SJSA1 (cell line): ENCODE measurements around the gene PPP6R3. TPM values are rescaled to one million over a fixed set of nuclear protein-coding genes. Genes with fewer than 3 reads are reported as not detected.
"Not testable (repeated sequence)": the region's sequence is repeated elsewhere in the genome, so short reads cannot be mapped to it uniquely, and the experiment has no call there.

Experiments
- DNase-seq, 2 experiments: peaks; one replicate each; pipeline ENCODE4 v3.0.0-alpha.2; 2015 to 2020; ENCODE audit warnings: low spot score in 2 of 2, low read depth in 1 of 2
- H3K27ac ChIP-seq: fragments of 250-450 bp; sonication (Bioruptor Pico); 2 replicates; pipeline ENCODE4 v1.5.1; 2020; ENCODE audit warnings: mild to moderate bottlenecking, moderate library complexity
- H3K27me3 ChIP-seq: fragments of 250-450 bp; sonication (Bioruptor Pico); replicated peaks from 2 replicates; pipeline ENCODE4 v1.5.1; 2020; ENCODE audit warnings: mild to moderate bottlenecking, moderate library complexity
- H3K36me3 ChIP-seq: fragments of 250-450 bp; sonication (Bioruptor Pico); 2 replicates; pipeline ENCODE4 v1.5.1; 2020; ENCODE audit warnings: mild to moderate bottlenecking
- H3K4me1 ChIP-seq: fragments of 250-450 bp; sonication (Bioruptor Pico); replicated peaks from 2 replicates; pipeline ENCODE4 v1.6.1; 2021; ENCODE audit warnings: mild to moderate bottlenecking
- H3K4me3 ChIP-seq: fragments of 250-450 bp; sonication (Bioruptor Pico); 2 replicates; pipeline ENCODE4 v1.5.1; 2020; ENCODE audit warnings: mild to moderate bottlenecking
- H3K9me3 ChIP-seq: fragments of 250-450 bp; sonication (Bioruptor Pico); replicated peaks from 2 replicates; pipeline ENCODE4 v1.5.1; 2020; ENCODE audit warnings: mild to moderate bottlenecking
- total RNA-seq: library from RNA; depleted of rRNA; stranded (reverse); fragments of >200 nt; shearing (Covaris generic); gene quantifications from 2 replicates; pipeline ENCODE4 v1.2.3, GENCODE V29; 2014

PPP6R3 gene
- total RNA-seq, 1 experiment from 2014 or later, result 279 TPM

DNA sequence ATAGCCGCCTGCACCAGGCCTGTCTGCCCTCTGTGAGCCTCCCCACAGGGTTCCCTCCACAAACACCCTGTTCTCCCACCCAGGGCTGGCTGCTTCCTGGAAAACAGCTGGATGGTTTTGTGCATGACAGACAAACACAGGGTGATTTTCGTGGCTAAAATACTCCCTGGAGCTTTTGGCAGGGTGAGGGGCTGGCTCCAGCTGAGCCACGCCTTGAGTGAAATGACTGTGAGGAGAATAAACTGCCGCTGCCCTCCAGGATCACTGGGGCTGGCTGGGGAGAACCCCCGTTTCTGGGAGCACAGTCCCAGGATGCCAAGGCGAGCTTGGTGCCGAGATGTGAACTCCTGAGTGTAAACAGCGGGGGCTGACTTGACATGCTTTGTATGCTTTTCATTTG lies 20.3 kb upstream of the PPP6R3 start:
- peaks cover 52% of the 10 kb centered on the region for H3K36me3 ChIP-seq
- peaks cover 4% of the 10 kb centered on the region; the same call in 1 of the 2 replicates for H3K9me3 ChIP-seq
- H3K27ac ChIP-seq, result no peak overlapping the region
- H3K4me1 ChIP-seq, result peaks cover 32% of the 10 kb centered on the region
- H3K27me3 ChIP-seq, result no peaks in the 10 kb centered on the region
- DNase-seq, result no peak
- no peak overlapping the region for H3K4me3 ChIP-seq

DNA sequence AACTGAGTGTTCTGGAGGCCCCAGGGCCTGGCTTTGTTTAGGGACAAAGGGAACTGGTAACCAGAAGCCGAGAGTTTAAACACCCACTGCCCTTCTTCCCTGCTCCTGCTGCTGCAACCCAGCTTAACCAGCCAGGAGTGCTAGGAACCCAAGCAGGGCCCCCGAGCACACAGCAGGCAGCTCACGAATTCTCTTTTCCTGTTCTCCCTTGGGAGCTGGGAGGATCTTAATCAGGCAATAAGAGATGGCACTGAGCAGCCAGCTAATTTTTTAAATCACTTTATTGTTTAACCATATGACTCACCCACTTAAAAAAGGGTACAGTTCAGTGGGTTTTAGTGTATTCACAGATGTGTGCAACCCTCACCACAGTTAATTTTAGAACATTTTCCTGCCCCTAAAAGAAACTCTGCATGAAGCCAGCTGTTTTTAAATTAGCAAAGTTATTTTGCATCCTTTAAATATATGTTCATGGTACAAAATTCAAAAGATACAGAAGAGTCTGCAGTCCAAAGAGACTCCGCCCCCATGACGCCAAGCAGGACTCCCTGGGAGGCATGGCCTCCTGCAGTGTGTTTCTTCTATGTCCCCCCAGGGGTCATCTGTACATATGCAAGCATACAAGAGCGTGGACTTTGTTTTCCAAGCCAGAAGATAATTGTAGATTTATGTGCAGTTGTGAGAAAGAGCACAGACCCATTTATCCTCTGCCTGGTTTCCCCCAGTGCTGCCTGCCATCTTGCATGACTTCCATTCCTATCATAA lies 18.9 kb upstream of the PPP6R3 start:
- H3K4me3 ChIP-seq, result no peak overlapping the region
- DNase-seq, result peak; percentile 50 to 64

DNA sequence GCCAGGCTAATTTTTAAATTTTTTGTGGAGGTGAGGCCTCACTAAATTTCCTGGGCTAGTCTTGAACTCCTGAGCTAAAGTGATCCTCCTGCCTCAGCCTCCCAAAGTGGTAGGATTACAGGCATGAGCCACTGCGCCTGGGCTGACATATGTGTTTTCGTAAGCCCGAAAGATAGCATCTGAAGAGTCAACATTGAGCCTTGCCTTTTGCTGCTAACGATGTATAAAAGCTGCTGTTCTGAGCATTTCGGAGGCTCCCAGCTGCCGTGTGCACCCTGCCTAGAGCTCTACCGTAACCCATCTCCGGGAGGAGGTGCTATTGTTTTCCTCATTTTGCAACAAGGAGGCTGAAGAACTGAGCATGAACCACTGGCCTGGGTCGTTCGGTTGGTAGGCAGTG lies 18.1 kb upstream of the PPP6R3 start:
- Histone ChIP-seq H3K27me3 (no peaks in the 10 kb centered on the region), H3K4me1 (peaks cover 26% of the 10 kb centered on the region), H3K4me3 (no peak overlapping the region), H3K36me3 (peaks cover 44% of the 10 kb centered on the region), H3K9me3 (peaks cover 4% of the 10 kb centered on the region; the same call in 1 of the 2 replicates), H3K27ac (no peak overlapping the region)
- no peak for DNase-seq

More for the DNA sequence above, 18.9 kb upstream of the PPP6R3 start:
- Histone ChIP-seq H3K36me3 (peaks cover 44% of the 10 kb centered on the region), H3K9me3 (peaks cover 4% of the 10 kb centered on the region; the same call in 1 of the 2 replicates), H3K27me3 (no peaks in the 10 kb centered on the region), H3K4me1 (peaks cover 31% of the 10 kb centered on the region), H3K27ac (no peak overlapping the region)

DNA sequence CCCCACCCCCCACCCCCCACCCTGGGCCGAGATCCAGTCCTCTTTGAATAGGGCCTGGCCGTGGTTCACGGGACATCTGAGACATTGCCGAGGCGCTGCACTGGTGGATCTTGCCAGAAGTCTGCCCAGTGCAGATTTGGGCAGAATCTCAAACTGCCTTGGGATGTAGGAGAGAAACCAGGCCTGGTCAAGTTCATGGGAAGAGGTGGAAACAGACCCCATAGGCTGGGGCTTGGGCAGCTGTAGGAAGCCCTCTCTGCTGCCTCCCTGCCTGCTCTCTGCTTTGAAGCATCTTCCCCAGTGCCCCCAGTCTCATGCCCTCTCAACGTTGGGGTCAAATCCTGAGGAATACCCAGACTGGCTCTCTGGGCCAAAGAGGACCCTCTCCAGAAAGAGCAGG lies 16.0 kb upstream of the PPP6R3 start:
- DNase-seq, result no peak
- Histone ChIP-seq H3K27ac (no peak overlapping the region), H3K4me1 (peaks cover 24% of the 10 kb centered on the region), H3K9me3 (no peaks in the 10 kb centered on the region), H3K36me3 (peaks cover 36% of the 10 kb centered on the region), H3K27me3 (no peaks in the 10 kb centered on the region), H3K4me3 (no peak overlapping the region)

DNA sequence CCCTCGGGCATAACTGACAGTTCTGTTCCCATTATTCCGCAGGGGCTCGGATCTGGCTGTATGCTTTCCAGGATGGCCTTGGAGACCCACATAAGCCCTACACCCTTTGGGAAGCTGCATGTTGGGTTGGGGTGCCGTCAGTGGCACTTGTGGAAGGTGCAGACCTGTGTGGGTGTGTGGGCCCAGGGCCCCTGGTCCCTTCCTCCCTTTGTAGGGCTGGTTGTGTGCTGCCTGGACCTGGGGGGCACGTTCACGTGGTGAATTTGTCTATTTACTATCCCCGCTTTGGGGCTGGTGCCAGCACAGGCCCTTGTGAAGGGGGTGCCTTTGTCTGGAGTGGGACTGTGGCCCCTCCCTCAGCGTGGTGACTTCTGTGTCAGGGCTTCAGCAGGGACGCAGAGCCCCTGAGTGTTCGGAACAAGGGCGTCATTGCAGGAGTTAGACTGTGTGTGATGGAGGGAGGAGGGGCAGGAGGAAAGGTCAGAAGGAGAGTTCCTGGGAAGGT lies 15.0 kb upstream of the PPP6R3 start:
- Histone ChIP-seq H3K36me3 (peaks cover 30% of the 10 kb centered on the region), H3K27me3 (no peaks in the 10 kb centered on the region), H3K9me3 (no peaks in the 10 kb centered on the region), H3K27ac (no peak overlapping the region), H3K4me1 (peaks cover 24% of the 10 kb centered on the region), H3K4me3 (no peak overlapping the region)
- no peak for DNase-seq

DNA sequence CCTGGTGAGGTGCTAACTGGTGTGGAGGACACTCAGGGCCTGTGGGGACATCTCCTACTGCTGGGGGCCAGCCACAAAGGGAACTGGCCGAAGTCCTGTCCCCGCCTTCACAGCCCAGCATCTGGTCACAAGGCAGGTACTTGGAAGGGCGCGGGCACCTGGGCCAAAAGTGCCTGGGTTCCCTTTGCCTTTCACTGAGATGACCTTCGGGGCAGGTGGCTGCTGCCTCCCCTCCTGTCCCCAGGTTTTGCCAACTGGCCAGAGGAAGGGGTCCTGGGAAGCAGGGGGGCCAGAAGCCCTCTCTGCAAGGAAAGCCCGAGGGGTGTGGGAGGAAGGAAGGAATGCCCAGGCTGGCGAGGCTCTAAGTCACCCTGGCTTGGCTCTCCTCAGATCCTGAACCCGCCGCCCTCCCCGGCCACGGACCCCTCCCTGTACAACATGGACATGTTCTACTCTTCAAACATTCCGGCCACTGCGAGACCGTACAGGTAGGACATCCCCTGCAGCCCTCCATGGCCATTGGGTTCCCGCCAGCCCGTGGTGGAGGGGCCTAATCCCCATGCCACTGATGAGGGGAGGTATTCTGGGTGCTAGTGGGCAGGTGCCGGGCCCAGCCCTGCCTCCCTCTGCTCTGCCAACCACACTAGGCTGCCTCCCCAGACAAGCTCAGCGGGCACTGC lies 14.4 kb upstream of the PPP6R3 start:
- Histone ChIP-seq H3K4me3 (no peak overlapping the region), H3K27ac (no peak overlapping the region), H3K36me3 (peaks cover 30% of the 10 kb centered on the region), H3K9me3 (no peaks in the 10 kb centered on the region), H3K27me3 (no peaks in the 10 kb centered on the region), H3K4me1 (peaks cover 19% of the 10 kb centered on the region)
- peak in 1 of 2 experiments; percentile 56 for DNase-seq

DNA sequence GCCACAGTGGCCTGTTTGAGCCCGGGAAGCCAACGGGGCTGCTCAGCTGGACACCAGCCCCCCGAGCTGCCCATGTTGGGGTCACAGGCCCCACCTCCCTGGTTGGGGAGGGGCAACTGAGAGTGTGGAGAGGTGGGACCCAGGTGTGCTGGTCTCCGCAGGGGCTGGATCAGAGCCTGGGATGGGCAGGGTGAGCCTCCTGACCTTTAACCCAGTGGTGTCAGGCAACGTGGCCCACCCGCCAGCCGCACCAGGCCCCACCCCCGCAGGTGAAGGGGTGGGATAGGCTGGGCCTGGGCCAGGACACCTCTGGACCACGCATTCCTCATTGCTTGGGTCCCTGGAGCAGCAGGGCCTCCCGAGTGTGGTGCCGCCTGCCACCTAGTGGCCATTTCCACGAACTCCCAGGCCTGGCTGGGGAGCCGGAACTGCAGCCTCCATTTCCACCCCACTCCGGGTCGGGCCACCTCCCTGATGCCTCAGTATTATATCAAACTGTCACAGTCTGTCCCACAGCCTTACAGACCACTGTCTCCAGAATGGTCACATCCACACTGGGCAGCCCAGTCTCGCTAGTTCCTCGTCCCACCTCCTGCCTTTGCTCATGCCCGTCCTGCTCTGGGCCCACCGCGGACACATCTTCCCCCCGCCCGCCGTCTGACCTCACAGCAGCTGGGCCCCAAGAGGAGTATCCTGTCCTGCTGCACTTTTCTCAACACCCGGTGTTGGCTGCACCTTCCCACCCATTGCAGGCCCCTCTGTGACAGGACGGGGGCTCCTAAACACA lies 13.3 kb upstream of the PPP6R3 start:
- DNase-seq, result peak; percentile 70 to 92
- H3K9me3 ChIP-seq, result no peaks in the 10 kb centered on the region
- no peak overlapping the region for H3K4me3 ChIP-seq
- H3K4me1 ChIP-seq, result peaks cover 8% of the 10 kb centered on the region
- H3K27me3 ChIP-seq, result no peaks in the 10 kb centered on the region
- H3K27ac ChIP-seq, result no peak overlapping the region
- peaks cover 28% of the 10 kb centered on the region for H3K36me3 ChIP-seq

DNA sequence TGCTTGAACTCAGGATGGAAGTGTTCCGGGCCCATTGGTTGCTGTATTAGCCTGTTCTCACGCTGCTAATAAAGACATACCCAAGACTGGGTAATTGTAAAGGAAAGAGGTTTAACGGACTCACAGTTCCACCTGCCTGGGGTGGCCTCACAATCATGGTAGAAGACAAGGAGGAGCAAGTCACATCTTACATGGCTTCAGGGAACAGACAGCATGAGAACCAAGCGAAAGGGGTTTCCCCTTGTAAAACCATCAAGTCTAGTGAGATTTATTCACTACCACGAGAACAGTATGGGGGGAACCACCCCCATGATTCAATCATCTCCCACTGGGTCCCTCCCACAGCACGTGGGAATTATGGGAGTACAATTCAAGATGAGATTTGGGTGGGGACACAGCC lies 12.6 kb upstream of the PPP6R3 start:
- H3K36me3 ChIP-seq, result peaks cover 23% of the 10 kb centered on the region
- not testable (repeated sequence) for H3K27ac ChIP-seq, DNase-seq, H3K9me3 ChIP-seq, H3K4me3 ChIP-seq, H3K27me3 ChIP-seq, H3K4me1 ChIP-seq

DNA sequence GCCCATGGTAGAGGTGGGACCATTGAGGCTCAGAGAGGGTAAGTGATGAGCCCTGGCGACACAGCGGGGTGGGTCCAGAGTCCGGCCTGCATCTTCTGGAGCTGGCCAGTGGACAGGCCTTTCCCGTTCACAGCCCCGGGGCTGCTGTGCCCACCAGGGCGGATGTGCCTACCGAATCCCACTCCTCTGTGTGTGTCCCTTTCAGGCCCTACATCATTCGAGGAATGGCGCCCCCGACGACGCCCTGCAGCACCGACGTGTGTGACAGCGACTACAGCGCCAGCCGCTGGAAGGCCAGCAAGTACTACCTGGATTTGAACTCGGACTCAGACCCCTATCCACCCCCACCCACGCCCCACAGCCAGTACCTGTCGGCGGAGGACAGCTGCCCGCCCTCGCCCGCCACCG lies 11.9 kb upstream of the PPP6R3 start:
- Histone ChIP-seq H3K36me3 (peaks cover 23% of the 10 kb centered on the region), H3K27ac (no peak overlapping the region), H3K9me3 (no peaks in the 10 kb centered on the region), H3K27me3 (no peaks in the 10 kb centered on the region), H3K4me3 (no peak overlapping the region), H3K4me1 (peaks cover 6% of the 10 kb centered on the region; the same call in 1 of the 2 replicates)
- no peak for DNase-seq

DNA sequence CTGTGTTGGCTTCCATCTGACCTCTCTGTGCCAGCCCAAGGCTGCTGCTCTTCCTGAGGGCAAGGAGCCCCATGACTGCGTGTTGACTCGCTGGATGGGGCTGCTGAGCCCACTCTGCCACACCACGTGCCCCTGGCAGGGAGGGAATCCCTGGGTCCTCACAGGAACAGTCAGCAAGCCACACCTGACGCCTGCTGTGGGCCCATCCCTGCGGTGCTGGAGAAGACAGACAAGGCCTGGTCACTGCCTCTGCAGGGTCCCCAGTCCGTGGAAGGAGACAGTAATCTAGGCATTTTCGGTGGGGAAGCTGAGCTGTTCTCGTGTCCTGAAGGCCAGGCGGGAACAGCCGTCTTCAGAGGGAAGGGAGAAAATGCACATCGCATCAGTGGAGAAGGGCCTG lies 10.6 kb upstream of the PPP6R3 start:
- no peak for DNase-seq
- H3K27ac ChIP-seq, result no peak overlapping the region
- no peaks in the 10 kb centered on the region for H3K27me3 ChIP-seq
- H3K36me3 ChIP-seq, result peaks cover 23% of the 10 kb centered on the region
- no peak overlapping the region for H3K4me3 ChIP-seq
- no peaks in the 10 kb centered on the region for H3K9me3 ChIP-seq
- peaks cover 10% of the 10 kb centered on the region for H3K4me1 ChIP-seq

DNA sequence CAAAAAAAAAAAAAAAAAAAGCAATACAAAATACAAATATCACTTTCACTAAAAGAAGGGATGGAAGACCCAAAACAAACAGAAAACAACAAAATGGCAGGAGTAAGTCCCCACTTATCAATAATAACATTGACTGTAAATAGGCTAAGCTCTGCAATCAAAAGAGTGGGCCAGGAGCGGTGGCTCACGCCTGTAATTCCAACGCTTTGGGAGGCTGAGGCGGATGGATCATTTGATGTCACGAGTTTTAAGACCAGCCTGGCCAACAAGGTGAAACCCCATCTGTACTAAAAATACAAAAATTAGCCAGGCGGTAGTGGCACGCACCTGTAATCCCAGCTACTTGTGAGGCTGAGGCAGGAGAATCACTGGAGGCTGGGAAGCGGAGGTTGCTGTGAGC lies 9.8 kb upstream of the PPP6R3 start:
- Histone ChIP-seq H3K27ac (no peak overlapping the region), H3K9me3 (no peaks in the 10 kb centered on the region), H3K27me3 (no peaks in the 10 kb centered on the region), H3K4me1 (peaks cover 18% of the 10 kb centered on the region), H3K36me3 (peaks cover 23% of the 10 kb centered on the region), H3K4me3 (no peak overlapping the region)
- no peak for DNase-seq

DNA sequence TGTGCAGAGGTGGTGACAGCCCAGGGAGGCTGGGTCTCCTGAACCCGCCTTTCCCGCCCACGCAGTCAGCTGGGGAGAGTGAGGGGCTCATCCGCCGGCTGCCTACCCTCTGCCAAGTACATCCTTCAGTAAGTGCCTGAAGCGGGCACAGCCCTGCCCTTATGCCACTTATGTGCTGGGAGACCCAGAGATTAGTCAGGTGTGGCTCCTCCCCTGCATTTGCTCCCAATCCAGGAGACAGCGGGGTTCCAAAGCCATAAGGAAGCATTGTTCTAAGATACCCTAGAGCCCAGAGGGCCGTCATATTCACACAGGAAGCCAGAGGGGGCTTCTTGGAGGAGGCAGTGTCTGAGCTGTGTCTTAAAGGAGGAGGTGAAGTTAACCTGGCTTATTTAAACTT lies 5.8 kb upstream of the PPP6R3 start:
- Histone ChIP-seq H3K9me3 (no peaks in the 10 kb centered on the region), H3K36me3 (no peaks in the 10 kb centered on the region), H3K27ac (0 out of 2 replicates have a peak overlapping the region, but pooled peaks have one; percentile 1), H3K4me3 (no peak overlapping the region), H3K27me3 (no peaks in the 10 kb centered on the region), H3K4me1 (peaks cover 23% of the 10 kb centered on the region)
- no peak for DNase-seq

DNA sequence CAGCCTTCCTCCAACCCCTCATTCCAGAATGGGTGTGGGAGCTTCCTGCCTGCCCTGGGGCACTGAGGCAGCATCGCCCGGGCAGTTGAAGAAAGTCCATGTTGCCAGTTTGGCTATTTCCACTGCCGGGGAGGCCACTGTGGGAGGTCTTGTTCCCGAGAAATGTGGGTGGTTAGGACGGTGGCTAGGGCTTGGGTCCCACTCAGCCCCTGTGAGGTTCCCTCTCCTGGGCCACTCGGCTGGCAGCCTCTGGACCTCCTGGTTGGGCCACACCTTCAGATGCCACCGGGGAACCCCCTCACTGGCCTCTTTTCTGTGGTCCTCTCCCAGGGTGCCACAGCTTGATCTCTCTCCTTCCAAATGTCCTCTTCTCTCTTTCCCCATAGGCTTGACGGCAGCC lies 5.1 kb upstream of the PPP6R3 start:
- Histone ChIP-seq H3K36me3 (no peaks in the 10 kb centered on the region), H3K27me3 (no peaks in the 10 kb centered on the region), H3K4me1 (peaks cover 24% of the 10 kb centered on the region), H3K27ac (peak overlapping the region; percentile 1; the same call in 1 of the 2 replicates), H3K4me3 (no peak overlapping the region), H3K9me3 (no peaks in the 10 kb centered on the region)
- DNase-seq, result peak; percentile 58 to 66
